ENCODE results near the gene GLT6D1.
"Not testable (repeated sequence)": the region's sequence is repeated elsewhere in the genome, so short reads cannot be mapped to it uniquely, and the experiment has no call there.

Gene GLT6D1

GRCh38 chr9:135664801-135665794, 25.8 kb upstream of the GLT6D1 start:
- no peak for DNase-seq

- no peak for DNase-seq
These were observed 24.9 kb upstream of the GLT6D1 start for GRCh38 chr9:135664266-135664665.

- DNase-seq = no peak
These were observed 24.5 kb upstream of the GLT6D1 start for GRCh38 chr9:135663857-135664256.

GRCh38 chr9:135663451-135663770, 24.1 kb upstream of the GLT6D1 start:
- DNase-seq = no peak

GRCh38 chr9:135662758-135663450, 23.6 kb upstream of the GLT6D1 start, which contains the start of gene LCN9:
Gene LCN9 (plus strand): TSS chr9:135663309. CDS start chr9:135663322, 13 bp downstream.
- no peak for DNase-seq

- no peak for DNase-seq
These were observed 22.6 kb upstream of the GLT6D1 start for GRCh38 chr9:135661816-135662560.

GRCh38 chr9:135660407-135660806, 21.1 kb upstream of the GLT6D1 start:
- no peak for DNase-seq

- DNase-seq = no peak
These were observed 19.9 kb upstream of the GLT6D1 start for GRCh38 chr9:135659252-135659651.

GRCh38 chr9:135657416-135657815, 18.1 kb upstream of the GLT6D1 start:
- DNase-seq = no peak

- DNase-seq = no peak
These were observed 16.0 kb upstream of the GLT6D1 start for GRCh38 chr9:135655317-135655716.

GRCh38 chr9:135650408-135650807, 11.1 kb upstream of the GLT6D1 start:
- DNase-seq = no peak

- no peak for DNase-seq
These were observed 10.2 kb upstream of the GLT6D1 start for GRCh38 chr9:135649508-135649907.

GRCh38 chr9:135648494-135649410, 9.4 kb upstream of the GLT6D1 start:
- no peak for DNase-seq

GRCh38 chr9:135647884-135648283, 8.5 kb upstream of the GLT6D1 start:
- no peak for DNase-seq

- DNase-seq = no peak
These were observed 5.4 kb upstream of the GLT6D1 start for GRCh38 chr9:135644631-135645218.

- no peak for DNase-seq
These were observed 2.4 kb upstream of the GLT6D1 start for GRCh38 chr9:135641745-135642144.

- no peak for DNase-seq
These were observed 1.7 kb upstream of the GLT6D1 start for GRCh38 chr9:135641047-135641446.

- not testable (repeated sequence) for DNase-seq
These were observed 2.3 kb downstream of the GLT6D1 start for GRCh38 chr9:135636930-135637530.

GRCh38 chr9:135632841-135633240, 6.5 kb downstream of the GLT6D1 start:
- no peak for DNase-seq

- DNase-seq = no peak
These were observed 15.1 kb downstream of the GLT6D1 start for GRCh38 chr9:135624282-135624681.

GRCh38 chr9:135622415-135623020, 16.8 kb downstream of the GLT6D1 start:
- no peak for DNase-seq

All from activated effector memory CD4-positive, alpha-beta T cell treated with anti-CD3 and anti-CD28 coated beads, Interleukin-2, amount 50 U/mL, for 16 hours (primary cell).